ENCODE results near the gene NUCB2. TPM values are rescaled to one million over a fixed set of nuclear protein-coding genes. Genes with fewer than 3 reads are reported as not detected.

NUCB2 gene
- total RNA-seq, 2 donors from 2014 or later = 39.2 to 110 TPM

DNA sequence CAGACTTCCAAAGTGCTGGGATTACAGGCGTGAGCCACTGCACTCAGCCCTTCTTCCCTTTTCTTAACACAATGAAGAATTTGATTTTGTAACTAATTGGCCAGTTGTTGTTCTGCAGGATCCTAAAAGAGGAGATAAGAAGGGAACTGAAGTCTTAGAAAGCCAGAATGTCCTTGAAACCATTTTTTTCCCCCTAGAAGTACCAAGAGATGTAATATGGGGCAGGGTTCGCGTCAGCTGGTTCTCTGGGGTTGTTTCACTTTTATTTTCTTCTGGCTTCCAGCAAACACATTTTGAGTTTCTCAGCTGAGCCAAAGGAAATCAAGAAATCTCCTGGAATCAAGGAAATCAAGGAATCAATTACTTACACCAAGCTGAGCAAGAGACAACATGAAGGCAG lies 7.6 kb upstream of the NUCB2 start:
- DNase-seq (ENCODE audit: low spot score) = no peak
- Histone ChIP-seq H3K27me3 (replicated peaks; ENCODE audit: insufficient read depth) (no peaks in the 10 kb centered on the region), H3K9me3 (no peaks in the 10 kb centered on the region), H3K27ac (no peak overlapping the region), H3K4me1 (replicated peaks) (no peaks in the 10 kb centered on the region), H3K36me3 (no peaks in the 10 kb centered on the region), H3K4me3 (no peak overlapping the region)
- 92% methylated on average over 3 of the region's 3 CpGs for WGBS
- TF ChIP-seq POLR2AphosphoS5 (IDR thresholded peaks at IDR 0.05) = no peak
- TF ChIP-seq, protein P1, sequence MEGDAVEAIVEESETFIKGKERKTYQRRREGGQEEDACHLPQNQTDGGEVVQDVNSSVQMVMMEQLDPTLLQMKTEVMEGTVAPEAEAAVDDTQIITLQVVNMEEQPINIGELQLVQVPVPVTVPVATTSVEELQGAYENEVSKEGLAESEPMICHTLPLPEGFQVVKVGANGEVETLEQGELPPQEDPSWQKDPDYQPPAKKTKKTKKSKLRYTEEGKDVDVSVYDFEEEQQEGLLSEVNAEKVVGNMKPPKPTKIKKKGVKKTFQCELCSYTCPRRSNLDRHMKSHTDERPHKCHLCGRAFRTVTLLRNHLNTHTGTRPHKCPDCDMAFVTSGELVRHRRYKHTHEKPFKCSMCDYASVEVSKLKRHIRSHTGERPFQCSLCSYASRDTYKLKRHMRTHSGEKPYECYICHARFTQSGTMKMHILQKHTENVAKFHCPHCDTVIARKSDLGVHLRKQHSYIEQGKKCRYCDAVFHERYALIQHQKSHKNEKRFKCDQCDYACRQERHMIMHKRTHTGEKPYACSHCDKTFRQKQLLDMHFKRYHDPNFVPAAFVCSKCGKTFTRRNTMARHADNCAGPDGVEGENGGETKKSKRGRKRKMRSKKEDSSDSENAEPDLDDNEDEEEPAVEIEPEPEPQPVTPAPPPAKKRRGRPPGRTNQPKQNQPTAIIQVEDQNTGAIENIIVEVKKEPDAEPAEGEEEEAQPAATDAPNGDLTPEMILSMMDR (IDR thresholded peaks at IDR 0.05) = no peak
- no peak for TF ChIP-seq POLR2A (IDR thresholded peaks at IDR 0.05)
- intact Hi-C loops (cut with DNase I) = no loop called here

DNA sequence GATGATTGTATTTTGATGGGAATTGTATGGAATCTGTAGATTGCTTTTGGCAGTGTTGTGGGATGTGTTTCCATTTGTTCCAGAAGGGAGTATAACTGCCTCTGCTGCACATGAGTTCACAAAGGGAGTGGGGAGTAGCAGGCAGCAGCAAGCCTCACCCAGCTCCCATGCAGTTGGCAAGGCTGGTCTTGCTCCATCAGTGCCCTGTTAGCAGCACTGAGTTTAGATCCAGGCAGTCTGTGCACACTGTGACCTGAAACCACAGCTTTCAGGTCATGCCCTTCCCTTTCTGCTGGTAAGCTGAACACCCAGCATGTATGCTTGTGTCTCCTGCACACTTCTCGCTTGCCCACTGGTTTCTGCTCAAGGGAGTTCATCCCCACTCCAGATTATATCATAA lies 3.7 kb upstream of the NUCB2 start:
- H3K36me3 ChIP-seq = no peaks in the 10 kb centered on the region
- no peak overlapping the region for H3K27ac ChIP-seq
- TF ChIP-seq, protein P1 (IDR thresholded peaks at IDR 0.05) = no peak
- no peak for TF ChIP-seq POLR2AphosphoS5 (IDR thresholded peaks at IDR 0.05)
- no peak for TF ChIP-seq POLR2A (IDR thresholded peaks at IDR 0.05)
- intact Hi-C loops (cut with DNase I) = no loop called here
- 100% methylated on average over 1 of the region's 1 CpG for WGBS
- no peak overlapping the region for H3K4me3 ChIP-seq
- no peaks in the 10 kb centered on the region for H3K9me3 ChIP-seq
- no peak for DNase-seq (ENCODE audit: low spot score)
- no peaks in the 10 kb centered on the region for H3K4me1 ChIP-seq (replicated peaks)
- no peaks in the 10 kb centered on the region for H3K27me3 ChIP-seq (replicated peaks; ENCODE audit: insufficient read depth)

DNA sequence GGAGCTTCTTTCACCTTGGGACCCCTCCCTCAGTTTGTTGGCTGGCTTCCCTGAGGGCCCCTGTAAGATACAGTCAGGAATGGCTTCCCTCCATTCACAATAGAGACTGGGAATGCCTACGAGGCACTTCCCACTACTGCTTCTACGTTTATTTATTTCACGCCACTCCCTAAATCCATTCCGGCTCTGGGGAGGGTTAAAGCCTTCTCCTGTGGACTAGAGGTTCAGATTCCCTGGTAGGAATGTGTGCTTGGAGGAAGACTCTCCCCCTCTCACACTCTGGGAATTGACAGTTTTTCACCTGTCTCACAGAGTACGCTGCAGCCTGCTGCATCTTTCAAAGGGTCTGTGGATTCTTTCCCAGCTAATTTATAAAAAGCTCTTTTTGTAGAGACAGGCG lies 3.3 kb upstream of the NUCB2 start:
- H3K27ac ChIP-seq = no peak overlapping the region
- H3K9me3 ChIP-seq = no peaks in the 10 kb centered on the region
- 68% methylated on average over 6 of the region's 6 CpGs for WGBS
- no peaks in the 10 kb centered on the region for H3K4me1 ChIP-seq (replicated peaks)
- no peak for DNase-seq (ENCODE audit: low spot score)
- TF ChIP-seq POLR2A (IDR thresholded peaks at IDR 0.05) = no peak
- TF ChIP-seq POLR2AphosphoS5 (IDR thresholded peaks at IDR 0.05) = no peak
- TF ChIP-seq, protein P1 (IDR thresholded peaks at IDR 0.05) = no peak
- intact Hi-C loops (cut with DNase I) = no loop called here
- no peaks in the 10 kb centered on the region for H3K36me3 ChIP-seq
- no peak overlapping the region for H3K4me3 ChIP-seq
- H3K27me3 ChIP-seq (replicated peaks; ENCODE audit: insufficient read depth) = no peaks in the 10 kb centered on the region

DNA sequence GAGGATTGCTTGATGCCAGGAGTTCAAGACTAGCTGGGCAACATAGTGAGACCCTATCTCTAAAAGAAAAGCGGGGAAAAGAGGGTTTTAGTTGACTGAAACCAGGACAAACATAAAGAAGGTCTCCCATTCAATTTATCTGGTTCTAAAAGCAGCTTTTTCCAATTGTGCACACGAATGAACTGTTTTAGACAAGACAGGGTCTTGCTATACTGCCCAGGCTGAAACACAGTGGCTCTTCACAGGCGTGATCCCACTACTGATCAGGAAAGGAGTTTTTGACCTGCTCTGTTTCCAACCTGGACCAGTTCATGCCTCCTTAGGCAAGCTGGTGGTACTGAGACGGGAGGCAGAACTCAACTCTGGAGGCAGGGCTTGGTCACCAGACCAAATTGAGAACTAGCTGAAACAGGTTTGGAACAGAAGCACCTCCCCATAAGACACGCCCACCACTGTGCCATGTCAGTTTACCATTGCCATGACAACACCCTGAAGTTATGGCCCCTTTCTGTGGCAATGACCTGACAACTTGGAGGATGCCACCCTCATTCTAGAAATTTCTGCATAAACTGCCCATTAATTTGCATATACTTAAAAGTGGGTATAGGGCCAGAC lies 2.8 kb upstream of the NUCB2 start:
- intact Hi-C loops (cut with DNase I) = no loop called here
- H3K27me3 ChIP-seq (replicated peaks; ENCODE audit: insufficient read depth) = no peaks in the 10 kb centered on the region
- no peak overlapping the region for H3K27ac ChIP-seq
- DNase-seq (ENCODE audit: low spot score) = no peak
- H3K4me1 ChIP-seq (replicated peaks) = no peaks in the 10 kb centered on the region
- H3K4me3 ChIP-seq = no peak overlapping the region
- no peaks in the 10 kb centered on the region for H3K9me3 ChIP-seq
- TF ChIP-seq POLR2A (IDR thresholded peaks at IDR 0.05) (no peak), POLR2AphosphoS5 (IDR thresholded peaks at IDR 0.05) (no peak)
- TF ChIP-seq, protein P1 (IDR thresholded peaks at IDR 0.05) = no peak
- no peaks in the 10 kb centered on the region for H3K36me3 ChIP-seq
- 88% methylated on average over 5 of the region's 5 CpGs for WGBS
